ENCODE measurements around the gene RNF224. TPM values are rescaled to one million over a fixed set of nuclear protein-coding genes. Genes with fewer than 3 reads are reported as not detected.
"Not testable (repeated sequence)": the region's sequence is repeated elsewhere in the genome, so short reads cannot be mapped to it uniquely, and the experiment has no call there.

RNF224 gene
- total RNA-seq, 2 experiments from 2014 or later: not detected

- intact Hi-C loops (cut with micrococcal nuclease); H3K4me3 Mint-ChIP-seq; H3K27me3 Mint-ChIP-seq (ENCODE audit: low read depth); H3K9me3 Mint-ChIP-seq; DNase-seq; H3K4me1 Mint-ChIP-seq (ENCODE audit: low read depth); H3K27ac Mint-ChIP-seq: not testable (repeated sequence)
- H3K36me3 Mint-ChIP-seq (ENCODE audit: low read depth): peaks cover 18% of the 10 kb centered on the region
- CTCF ChIA-PET: interaction anchor here (0.9 to 1.3 kb wide), 2 partner anchors 9 to 10 kb away, joined by 3 read pairs; no protein-coding TSS in a partner anchor
Measured at GRCh38 chr9:137262173-137262908, 35.0 kb downstream of the RNF224 start.

DNA sequence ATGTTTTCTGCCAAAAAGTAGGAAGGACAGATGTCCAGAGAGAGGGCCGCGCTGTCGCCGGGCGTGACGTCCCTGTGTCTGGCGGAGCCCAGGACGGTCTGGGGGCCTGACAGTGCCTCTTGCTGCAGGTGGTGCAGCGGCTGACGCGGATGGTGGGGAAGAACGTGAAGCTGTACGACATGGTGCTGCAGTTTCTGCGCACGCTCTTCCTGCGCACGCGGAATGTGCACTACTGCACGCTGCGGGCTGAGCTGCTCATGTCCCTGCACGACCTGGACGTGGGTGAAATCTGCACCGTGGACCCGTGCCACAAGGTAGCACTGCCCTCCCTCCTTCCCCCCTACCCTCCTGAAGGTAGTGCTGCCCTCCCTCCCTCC lies 35.6 kb downstream of the RNF224 start:
- intact Hi-C loops (cut with micrococcal nuclease): no loop called here
- no peaks in the 10 kb centered on the region for H3K4me1 Mint-ChIP-seq (ENCODE audit: low read depth)
- DNase-seq: no peak
- H3K27me3 Mint-ChIP-seq (ENCODE audit: low read depth): no peaks in the 10 kb centered on the region
- no peaks in the 10 kb centered on the region for H3K9me3 Mint-ChIP-seq
- CTCF ChIA-PET: interaction anchor here (0.9 to 1.3 kb wide), 3 partner anchors 8 to 26 kb away, joined by 3 read pairs; no protein-coding TSS in a partner anchor
- H3K27ac Mint-ChIP-seq: no peak overlapping the region
- H3K36me3 Mint-ChIP-seq (ENCODE audit: low read depth): peaks cover 23% of the 10 kb centered on the region
- H3K4me3 Mint-ChIP-seq: no peak overlapping the region

DNA sequence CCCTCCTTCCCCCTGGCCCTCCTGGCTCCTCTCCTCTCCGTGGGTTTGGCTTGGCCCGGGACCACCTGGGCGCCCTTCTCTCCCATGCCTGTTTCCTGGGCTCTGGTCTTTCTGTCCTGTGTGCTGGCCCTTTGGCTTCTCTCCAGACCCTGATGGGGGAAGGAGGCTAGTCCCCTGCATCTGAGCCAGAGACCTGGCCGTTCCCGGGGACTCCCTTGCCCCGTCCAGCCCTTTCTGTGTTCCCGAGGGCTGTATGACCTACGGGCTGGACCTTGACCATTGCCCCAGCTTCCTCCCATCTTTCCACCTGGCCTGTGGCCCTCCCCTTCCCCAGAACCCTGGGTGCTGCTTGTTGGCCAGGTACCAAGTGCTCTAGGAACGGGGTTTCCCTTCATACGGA lies 36.2 kb downstream of the RNF224 start:
- Mint-ChIP-seq H3K36me3 (ENCODE audit: low read depth) (peaks cover 24% of the 10 kb centered on the region), H3K9me3 (no peaks in the 10 kb centered on the region), H3K27ac (no peak overlapping the region), H3K27me3 (ENCODE audit: low read depth) (no peaks in the 10 kb centered on the region), H3K4me3 (no peak overlapping the region), H3K4me1 (ENCODE audit: low read depth) (no peaks in the 10 kb centered on the region)
- intact Hi-C loops (cut with micrococcal nuclease): no loop called here
- CTCF ChIA-PET: interaction anchor here (1.2 kb wide), 1 partner anchor 27 kb away, joined by 3 read pairs; no protein-coding TSS in a partner anchor
- DNase-seq: no peak

- no peak for DNase-seq
- Mint-ChIP-seq H3K4me3 (no peak overlapping the region), H3K36me3 (ENCODE audit: low read depth) (peaks cover 25% of the 10 kb centered on the region), H3K4me1 (ENCODE audit: low read depth) (no peaks in the 10 kb centered on the region), H3K27me3 (ENCODE audit: low read depth) (no peaks in the 10 kb centered on the region), H3K9me3 (no peaks in the 10 kb centered on the region), H3K27ac (no peak overlapping the region)
- CTCF ChIA-PET: interaction anchor here (1.2 kb wide), 1 partner anchor 27 kb away, joined by 3 read pairs; no protein-coding TSS in a partner anchor
- intact Hi-C loops (cut with micrococcal nuclease): no loop called here
Measured at GRCh38 chr9:137264067-137264466, 36.8 kb downstream of the RNF224 start.

GRCh38 chr9:137265496-137266161 lies 38.3 kb downstream of the RNF224 start:
- Mint-ChIP-seq H3K9me3 (no peaks in the 10 kb centered on the region), H3K36me3 (ENCODE audit: low read depth) (peaks cover 31% of the 10 kb centered on the region), H3K4me1 (ENCODE audit: low read depth) (no peaks in the 10 kb centered on the region), H3K27me3 (ENCODE audit: low read depth) (no peaks in the 10 kb centered on the region), H3K4me3 (no peak overlapping the region), H3K27ac (no peak overlapping the region)
- DNase-seq: no peak
- intact Hi-C loops (cut with micrococcal nuclease): no loop called here
- CTCF ChIA-PET: interaction anchor here (0.6 kb wide), 1 partner anchor 21 kb away, joined by 3 read pairs; no protein-coding TSS in a partner anchor

DNA sequence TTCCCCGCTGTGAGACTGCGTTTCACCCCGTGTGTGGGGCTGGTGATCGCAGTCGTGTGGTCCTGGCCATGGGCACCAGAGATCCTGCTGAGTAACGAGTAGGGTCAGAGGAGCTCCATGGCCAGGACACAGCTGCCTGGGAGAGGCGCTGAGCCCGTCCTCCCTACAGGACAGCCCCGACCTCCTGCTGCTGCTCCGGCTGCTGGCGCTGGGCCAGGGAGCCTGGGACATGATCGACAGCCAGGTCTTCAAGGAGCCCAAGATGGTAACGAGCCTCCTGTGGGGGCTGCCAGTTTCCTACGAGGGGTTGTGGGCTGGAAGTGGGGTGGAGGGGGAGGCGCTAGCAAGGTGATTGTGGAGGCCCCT lies 38.8 kb downstream of the RNF224 start:
- Mint-ChIP-seq H3K4me1 (ENCODE audit: low read depth) (peaks cover 3% of the 10 kb centered on the region), H3K27ac (no peak overlapping the region), H3K9me3 (no peaks in the 10 kb centered on the region), H3K36me3 (ENCODE audit: low read depth) (peaks cover 33% of the 10 kb centered on the region), H3K4me3 (no peak overlapping the region), H3K27me3 (ENCODE audit: low read depth) (no peaks in the 10 kb centered on the region)
- CTCF ChIA-PET: no interaction called here
- DNase-seq: no peak
- intact Hi-C loops (cut with micrococcal nuclease): no loop called here

GRCh38 chr9:137266585-137267453 lies 39.5 kb downstream of the RNF224 start:
- CTCF ChIA-PET: no interaction called here
- Mint-ChIP-seq H3K4me1 (ENCODE audit: low read depth) (peaks cover 8% of the 10 kb centered on the region), H3K9me3 (no peaks in the 10 kb centered on the region), H3K27me3 (ENCODE audit: low read depth) (no peaks in the 10 kb centered on the region), H3K27ac (no peak overlapping the region), H3K4me3 (no peak overlapping the region), H3K36me3 (ENCODE audit: low read depth) (peaks cover 34% of the 10 kb centered on the region)
- intact Hi-C loops (cut with micrococcal nuclease): no loop called here
- no peak for DNase-seq

DNA sequence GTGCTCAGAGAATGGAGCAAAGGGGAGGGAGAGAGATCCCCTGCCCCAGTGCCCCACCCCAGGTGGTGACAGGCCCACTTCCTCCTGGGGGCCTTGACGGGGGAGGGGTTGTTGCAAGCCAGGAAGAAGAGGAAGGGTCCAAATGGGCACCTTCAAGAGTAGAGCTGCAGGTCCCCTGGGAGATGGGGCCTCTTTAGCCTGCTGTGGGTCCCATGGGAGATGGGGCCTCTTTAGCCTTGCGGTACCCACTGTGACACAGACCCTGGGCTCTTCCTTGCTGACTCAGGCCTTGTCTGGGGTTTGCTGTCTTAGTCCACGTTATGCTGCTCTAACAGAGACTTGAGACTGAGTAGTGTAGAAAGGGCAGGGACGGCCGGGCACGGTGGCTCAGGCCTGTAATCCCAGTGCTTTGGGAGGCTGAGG lies 40.6 kb downstream of the RNF224 start:
- H3K27ac Mint-ChIP-seq: no peak overlapping the region
- peaks cover 33% of the 10 kb centered on the region for H3K36me3 Mint-ChIP-seq (ENCODE audit: low read depth)
- CTCF ChIA-PET: no interaction called here
- no peaks in the 10 kb centered on the region for H3K27me3 Mint-ChIP-seq (ENCODE audit: low read depth)
- H3K4me1 Mint-ChIP-seq (ENCODE audit: low read depth): peaks cover 8% of the 10 kb centered on the region
- no peaks in the 10 kb centered on the region for H3K9me3 Mint-ChIP-seq
- intact Hi-C loops (cut with micrococcal nuclease): no loop called here
- no peak overlapping the region for H3K4me3 Mint-ChIP-seq
- DNase-seq: no peak

DNA sequence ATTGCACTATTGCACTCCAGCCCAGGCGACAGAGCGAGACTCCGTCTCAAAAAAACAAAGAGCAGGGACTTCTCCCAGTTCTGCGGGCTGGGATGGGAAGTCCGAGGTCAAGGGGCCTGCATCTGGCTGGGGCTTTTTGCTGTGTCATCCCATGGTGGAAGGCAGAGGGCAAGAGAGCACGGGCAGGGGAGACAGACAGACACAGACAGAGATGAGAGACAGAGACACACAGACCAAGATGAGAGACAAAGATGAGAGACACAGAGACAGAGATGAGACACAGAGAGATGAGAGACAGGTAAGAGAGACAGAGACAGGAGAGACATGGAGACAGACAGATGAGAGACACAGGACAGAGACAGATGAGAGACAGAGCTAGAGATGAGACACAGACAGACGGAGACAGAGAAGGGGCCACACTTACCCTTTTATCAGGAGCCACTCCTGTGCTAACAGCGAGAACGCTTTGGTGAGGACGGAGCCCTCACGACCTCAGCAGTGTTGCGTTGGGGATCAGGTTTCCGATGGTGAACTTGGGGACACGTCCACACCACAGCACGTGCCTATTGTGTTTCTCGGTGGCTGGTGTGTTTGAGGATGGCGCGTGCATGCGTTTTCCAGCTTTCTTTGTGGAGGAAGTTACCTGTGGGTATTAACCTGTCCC lies 41.4 kb downstream of the RNF224 start:
- CTCF ChIA-PET: no interaction called here
- Mint-ChIP-seq H3K4me1 (ENCODE audit: low read depth) (peaks cover 8% of the 10 kb centered on the region), H3K27ac (no peak overlapping the region), H3K4me3 (no peak overlapping the region), H3K27me3 (ENCODE audit: low read depth) (no peaks in the 10 kb centered on the region), H3K36me3 (ENCODE audit: low read depth) (peaks cover 33% of the 10 kb centered on the region), H3K9me3 (no peaks in the 10 kb centered on the region)
- intact Hi-C loops (cut with micrococcal nuclease): no loop called here
- DNase-seq: no peak

GRCh38 chr9:137269231-137269772 lies 42.0 kb downstream of the RNF224 start:
- H3K4me3 Mint-ChIP-seq: no peak overlapping the region
- intact Hi-C loops (cut with micrococcal nuclease): no loop called here
- H3K9me3 Mint-ChIP-seq: no peaks in the 10 kb centered on the region
- DNase-seq: no peak
- no peak overlapping the region for H3K27ac Mint-ChIP-seq
- peaks cover 30% of the 10 kb centered on the region for H3K36me3 Mint-ChIP-seq (ENCODE audit: low read depth)
- no peaks in the 10 kb centered on the region for H3K27me3 Mint-ChIP-seq (ENCODE audit: low read depth)
- CTCF ChIA-PET: no interaction called here
- peaks cover 8% of the 10 kb centered on the region for H3K4me1 Mint-ChIP-seq (ENCODE audit: low read depth)

DNA sequence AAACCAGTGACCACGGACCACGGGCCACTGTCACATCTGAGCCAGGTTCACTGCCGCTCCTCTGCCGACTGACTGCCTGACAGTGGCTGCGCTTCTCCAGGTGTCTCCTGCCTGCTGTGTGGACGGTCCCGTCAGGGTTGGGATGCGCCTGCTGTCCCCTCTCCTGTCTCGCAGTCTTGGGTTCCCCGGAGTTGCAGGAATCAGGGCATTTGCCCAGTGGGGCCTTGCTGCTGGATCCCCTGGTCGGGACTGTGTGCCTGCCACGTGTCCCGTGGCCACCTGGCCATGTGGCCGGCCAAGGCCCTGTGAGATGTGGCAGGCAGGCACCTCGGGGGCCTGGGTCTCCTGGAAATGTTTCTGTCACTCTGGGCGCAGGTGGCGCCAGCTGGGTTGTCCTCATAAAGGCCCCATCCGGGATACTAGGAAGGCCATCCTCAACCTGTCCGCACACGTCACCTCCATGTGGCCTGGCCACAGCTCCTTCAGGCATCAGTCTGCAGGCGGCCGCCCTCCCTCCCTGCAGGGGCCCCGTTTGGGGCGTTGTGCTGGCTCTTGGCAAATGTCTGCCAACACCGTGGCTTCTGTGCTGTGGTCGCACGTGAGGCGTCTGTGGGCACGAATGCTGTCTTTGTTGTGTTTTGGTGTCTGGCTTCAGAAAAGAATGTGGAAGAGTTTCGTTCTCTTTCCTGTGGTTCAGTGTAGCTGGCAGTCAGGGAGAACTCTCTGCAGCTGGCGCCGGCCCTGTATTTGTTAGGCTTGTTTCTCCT lies 43.8 kb downstream of the RNF224 start:
- DNase-seq: no peak
- Mint-ChIP-seq H3K27ac (no peak overlapping the region), H3K4me1 (ENCODE audit: low read depth) (peaks cover 11% of the 10 kb centered on the region), H3K4me3 (no peak overlapping the region), H3K36me3 (ENCODE audit: low read depth) (peaks cover 28% of the 10 kb centered on the region), H3K9me3 (no peaks in the 10 kb centered on the region), H3K27me3 (ENCODE audit: low read depth) (no peaks in the 10 kb centered on the region)
- CTCF ChIA-PET: interaction anchor here (0.8 kb wide), 1 partner anchor 9 kb away, joined by 3 read pairs; no protein-coding TSS in a partner anchor
- intact Hi-C loops (cut with micrococcal nuclease): no loop called here

Data from activated naive CD4-positive, alpha-beta T cell treated with anti-CD3 and anti-CD28 coated beads for 36 hours (primary cell).